ENCODE data around the gene RAPGEF5.

DNA sequence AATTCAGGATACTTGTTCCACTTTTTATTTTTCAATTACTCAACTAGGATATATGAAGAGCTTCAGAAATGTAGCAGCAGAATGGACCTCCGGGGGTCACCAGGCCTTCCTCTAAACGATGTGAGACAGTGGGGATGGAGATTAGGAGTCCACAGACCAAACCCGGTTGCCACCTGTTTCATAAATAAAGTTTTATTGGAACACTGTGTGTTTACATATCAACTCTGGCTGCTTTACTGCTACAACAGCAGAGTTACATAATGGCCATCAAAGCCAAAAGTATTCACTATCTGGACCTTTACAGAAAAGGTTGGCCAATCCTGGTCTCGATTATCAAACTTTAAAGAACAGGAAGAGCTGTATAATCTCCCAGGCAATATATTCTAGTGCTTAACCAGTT is 30.8 kb downstream of the RAPGEF5 start:
- TF ChIP-seq CTCF (IDR thresholded peaks at IDR 0.05 in 4 of 5, conservative IDR thresholded peaks at IDR 0.05 in 1 of 5), result no peak
- TF ChIP-seq POLR2A (IDR thresholded peaks at IDR 0.05), result no peak

All from gastrocnemius medialis (tissue), 4 donors.